Loucy (cell line): ENCODE data around the gene SLC27A5.

ENCODE experiments used
- H2AFZ ChIP-seq: fragments of 200-600 bp; sonication (generic); 2 replicates; pipeline ENCODE4 v1.6.0; 2016; ENCODE audit warnings: antibody characterized with exemption, mild to moderate bottlenecking, low read length, moderate library complexity
- H3F3A ChIP-seq: fragments of 200-600 bp; 2 replicates; pipeline ENCODE4 v1.6.0; 2016; ENCODE audit warnings: antibody characterized with exemption, low read depth, mild to moderate bottlenecking
- H3K27me3 ChIP-seq: fragments of 200-600 bp; sonication (generic); 2 replicates; pipeline ENCODE4 v1.6.1; 2014; ENCODE audit warnings: low read length, mild to moderate bottlenecking; ENCODE audit not compliant: insufficient read depth, poor library complexity, severe bottlenecking
- H3K36me3 ChIP-seq: fragments of 200-600 bp; sonication (generic); 2 replicates; pipeline ENCODE4 v1.6.1; 2016; ENCODE audit warnings: low read length; ENCODE audit not compliant: insufficient read depth
- H3K4me1 ChIP-seq: fragments of 200-600 bp; sonication (generic); 2 replicates; pipeline ENCODE4 v1.5.1; 2014; ENCODE audit warnings: low read length, mild to moderate bottlenecking; ENCODE audit not compliant: insufficient read depth, poor library complexity, severe bottlenecking
- H3K4me2 ChIP-seq: fragments of 200-600 bp; sonication (generic); 2 replicates; pipeline ENCODE4 v1.6.0; 2014; ENCODE audit warnings: antibody characterized with exemption, low read length, low read depth, mild to moderate bottlenecking; ENCODE audit not compliant: poor library complexity, severe bottlenecking
- H3K4me3 ChIP-seq: fragments of 200-600 bp; sonication (generic); 2 replicates; pipeline ENCODE4 v1.5.1; 2014; ENCODE audit warnings: low read length, mild to moderate bottlenecking, mixed read lengths; ENCODE audit not compliant: poor library complexity, severe bottlenecking
- H3K79me2 ChIP-seq: fragments of 200-600 bp; sonication (generic); 2 replicates; pipeline ENCODE4 v1.6.1; 2014; ENCODE audit warnings: low read length; ENCODE audit not compliant: insufficient read depth
- H3K9ac ChIP-seq: fragments of 200-600 bp; sonication (generic); 2 replicates; pipeline ENCODE4 v1.6.0; 2014; ENCODE audit warnings: mild to moderate bottlenecking, low read depth, low read length, moderate library complexity; ENCODE audit not compliant: poor library complexity, severe bottlenecking
- H3K9me2 ChIP-seq: fragments of 200-600 bp; sonication (generic); replicated peaks from 2 replicates; pipeline ENCODE4 v1.6.1; 2016; ENCODE audit warnings: low read depth, low read length, mixed read lengths
- H3K9me3 ChIP-seq: fragments of 200-600 bp; sonication (generic); 2 replicates; pipeline ENCODE4 v1.6.1; 2014; ENCODE audit warnings: mild to moderate bottlenecking, antibody characterized with exemption, low read length, low read depth; ENCODE audit not compliant: insufficient read depth
- H4K20me1 ChIP-seq: fragments of 200-600 bp; sonication (generic); 2 replicates; pipeline ENCODE4 v1.6.0; 2014; ENCODE audit warnings: antibody characterized with exemption, low read length, mild to moderate bottlenecking; ENCODE audit not compliant: insufficient read depth, poor library complexity, severe bottlenecking
- CTCF ChIP-seq: fragments of 200-600 bp; sonication (generic); conservative IDR thresholded peaks from 2 replicates; pipeline ENCODE4 v1.5.1; 2014; ENCODE audit warnings: mild to moderate bottlenecking, antibody characterized with exemption, low read length
- EZH2phosphoT487 ChIP-seq: fragments of 200-600 bp; IDR thresholded peaks from 2 replicates; pipeline ENCODE4 v1.6.1; 2018; ENCODE audit warnings: antibody characterized with exemption, mild to moderate bottlenecking, moderate library complexity, borderline replicate concordance

The SLC27A5 gene

GRCh38 chr19:58513694-58514563 lies 2.1 kb upstream of the SLC27A5 start:
- peaks cover 45% of the 10 kb centered on the region for H3K79me2 ChIP-seq
- H3K4me1 ChIP-seq = peaks cover 29% of the 10 kb centered on the region
- H3K4me3 ChIP-seq = peak overlapping the region; percentile 94
- peak overlapping the region; percentile 100 for H3K4me2 ChIP-seq
- H4K20me1 ChIP-seq = no peaks in the 10 kb centered on the region
- H3K9me3 ChIP-seq = no peaks in the 10 kb centered on the region
- no peak for TF ChIP-seq EZH2phosphoT487
- TF ChIP-seq CTCF = peak; percentile 76
- peak overlapping the region; percentile 55; the same call in 1 of the 2 replicates for H2AFZ ChIP-seq
- H3K9ac ChIP-seq = peak overlapping the region; percentile 94
- H3F3A ChIP-seq = no peaks in the 10 kb centered on the region
- no peaks in the 10 kb centered on the region for H3K9me2 ChIP-seq
- no peaks in the 10 kb centered on the region for H3K36me3 ChIP-seq
- H3K27me3 ChIP-seq = no peaks in the 10 kb centered on the region

GRCh38 chr19:58513213-58513693 lies 1.5 kb upstream of the SLC27A5 start:
- H3K9me3 ChIP-seq = no peaks in the 10 kb centered on the region
- TF ChIP-seq EZH2phosphoT487 = no peak
- no peak for TF ChIP-seq CTCF
- peak overlapping the region; percentile 94 for H3K4me3 ChIP-seq

GRCh38 chr19:58510084-58510862 lies 1.5 kb downstream of the SLC27A5 start:
- Histone ChIP-seq H4K20me1 (no peaks in the 10 kb centered on the region), H3K4me2 (no peak overlapping the region), H3F3A (no peaks in the 10 kb centered on the region), H3K9me3 (no peaks in the 10 kb centered on the region), H3K4me1 (peaks cover 12% of the 10 kb centered on the region), H3K27me3 (no peaks in the 10 kb centered on the region), H3K9me2 (no peaks in the 10 kb centered on the region), H3K9ac (no peak overlapping the region), H3K79me2 (peaks cover 10% of the 10 kb centered on the region; the same call in 1 of the 2 replicates), H3K36me3 (no peaks in the 10 kb centered on the region), H3K4me3 (no peak overlapping the region), H2AFZ (no peak overlapping the region)
- no peak for TF ChIP-seq CTCF
- TF ChIP-seq EZH2phosphoT487 = no peak

More at GRCh38 chr19:58513213-58513693, 1.5 kb upstream of the SLC27A5 start:
- H4K20me1 ChIP-seq = no peaks in the 10 kb centered on the region
- H2AFZ ChIP-seq = peak overlapping the region; percentile 55; the same call in 1 of the 2 replicates
- peak overlapping the region; percentile 94 for H3K9ac ChIP-seq
- H3F3A ChIP-seq = no peaks in the 10 kb centered on the region
- H3K79me2 ChIP-seq = peaks cover 39% of the 10 kb centered on the region
- no peaks in the 10 kb centered on the region for H3K27me3 ChIP-seq
- no peaks in the 10 kb centered on the region for H3K9me2 ChIP-seq
- H3K36me3 ChIP-seq = no peaks in the 10 kb centered on the region
- H3K4me1 ChIP-seq = peaks cover 27% of the 10 kb centered on the region
- H3K4me2 ChIP-seq = peak overlapping the region; percentile 100
